ENCODE results near the gene XRN2. TPM values are rescaled to one million over a fixed set of nuclear protein-coding genes. Genes with fewer than 3 reads are reported as not detected.

The XRN2 gene
- 48.2 TPM for polyA plus RNA-seq (2012; ENCODE audit: low read depth, missing spikeins)

GRCh38 chr20:21303061-21303871 is at the start of gene XRN2:
Gene XRN2 (plus strand): TSS chr20:21303331. CDS start chr20:21303399, 68 bp downstream.
- TF ChIP-seq PAX5 (IDR thresholded peaks at IDR 0.05; ENCODE audit: insufficient read depth, low read length, severe bottlenecking) (no peak), POLR2AphosphoS5 (IDR thresholded peaks at IDR 0.05; ENCODE audit: low read depth, low read length) (peak; percentile 95), POU2F2 (IDR thresholded peaks at IDR 0.05; ENCODE audit: low read depth, low read length) (peak; percentile 75; the same call in 1 of the 2 replicates), SPI1 (IDR thresholded peaks at IDR 0.05; ENCODE audit: low read depth, low read length) (peak; percentile 82), TAF1 (IDR thresholded peaks at IDR 0.05; ENCODE audit: low read depth, low read length) (peak; percentile 69), POLR2A (IDR thresholded peaks at IDR 0.05; ENCODE audit: low read depth, low read length) (peak; percentile 91)
- FAIRE-seq (peak; percentile 99), DNase-seq (ENCODE audit: insufficient read length, low spot score) (peak; percentile 84)

GRCh38 chr20:21257192-21257591 is 45.9 kb upstream of the XRN2 start:
- no peak for FAIRE-seq
- TF ChIP-seq PAX5 (IDR thresholded peaks at IDR 0.05; ENCODE audit: insufficient read depth, low read length, severe bottlenecking) (no peak), TAF1 (IDR thresholded peaks at IDR 0.05; ENCODE audit: low read depth, low read length) (no peak), POU2F2 (IDR thresholded peaks at IDR 0.05; ENCODE audit: low read depth, low read length) (no peak), POLR2A (IDR thresholded peaks at IDR 0.05; ENCODE audit: low read depth, low read length) (no peak), POLR2AphosphoS5 (IDR thresholded peaks at IDR 0.05; ENCODE audit: low read depth, low read length) (no peak), SPI1 (IDR thresholded peaks at IDR 0.05; ENCODE audit: low read depth, low read length) (no peak)
- DNase-seq (ENCODE audit: insufficient read length, low spot score), result no peak

- DNase-seq (ENCODE audit: insufficient read length, low spot score) (no peak), FAIRE-seq (no peak)
- TF ChIP-seq TAF1 (IDR thresholded peaks at IDR 0.05; ENCODE audit: low read depth, low read length) (no peak), POLR2A (IDR thresholded peaks at IDR 0.05; ENCODE audit: low read depth, low read length) (no peak), POU2F2 (IDR thresholded peaks at IDR 0.05; ENCODE audit: low read depth, low read length) (no peak), SPI1 (IDR thresholded peaks at IDR 0.05; ENCODE audit: low read depth, low read length) (no peak), PAX5 (IDR thresholded peaks at IDR 0.05; ENCODE audit: insufficient read depth, low read length, severe bottlenecking) (no peak), POLR2AphosphoS5 (IDR thresholded peaks at IDR 0.05; ENCODE audit: low read depth, low read length) (no peak)
Measured at GRCh38 chr20:21258411-21258810, 44.7 kb upstream of the XRN2 start.

GRCh38 chr20:21259346-21259745 is 43.8 kb upstream of the XRN2 start:
- TF ChIP-seq POU2F2 (IDR thresholded peaks at IDR 0.05; ENCODE audit: low read depth, low read length) (no peak), PAX5 (IDR thresholded peaks at IDR 0.05; ENCODE audit: insufficient read depth, low read length, severe bottlenecking) (no peak), POLR2A (IDR thresholded peaks at IDR 0.05; ENCODE audit: low read depth, low read length) (no peak), TAF1 (IDR thresholded peaks at IDR 0.05; ENCODE audit: low read depth, low read length) (no peak), SPI1 (IDR thresholded peaks at IDR 0.05; ENCODE audit: low read depth, low read length) (no peak), POLR2AphosphoS5 (IDR thresholded peaks at IDR 0.05; ENCODE audit: low read depth, low read length) (no peak)
- FAIRE-seq (no peak), DNase-seq (ENCODE audit: insufficient read length, low spot score) (no peak)

- no peak for DNase-seq (ENCODE audit: insufficient read length, low spot score)
Measured at GRCh38 chr20:21262812-21263211, 40.3 kb upstream of the XRN2 start.

GRCh38 chr20:21265261-21266190 is 37.6 kb upstream of the XRN2 start:
- FAIRE-seq, result no peak
- TF ChIP-seq POLR2AphosphoS5 (IDR thresholded peaks at IDR 0.05; ENCODE audit: low read depth, low read length) (no peak), SPI1 (IDR thresholded peaks at IDR 0.05; ENCODE audit: low read depth, low read length) (no peak), PAX5 (IDR thresholded peaks at IDR 0.05; ENCODE audit: insufficient read depth, low read length, severe bottlenecking) (no peak), TAF1 (IDR thresholded peaks at IDR 0.05; ENCODE audit: low read depth, low read length) (no peak), POU2F2 (IDR thresholded peaks at IDR 0.05; ENCODE audit: low read depth, low read length) (no peak), POLR2A (IDR thresholded peaks at IDR 0.05; ENCODE audit: low read depth, low read length) (no peak)
- DNase-seq (ENCODE audit: insufficient read length, low spot score), result no peak

More at GRCh38 chr20:21262812-21263211, 40.3 kb upstream of the XRN2 start:
- TF ChIP-seq SPI1 (IDR thresholded peaks at IDR 0.05; ENCODE audit: low read depth, low read length) (0 out of 2 replicates have a peak, but pooled peaks have one; percentile 18), POLR2A (IDR thresholded peaks at IDR 0.05; ENCODE audit: low read depth, low read length) (no peak)
- no peak for FAIRE-seq

GRCh38 chr20:21266191-21266536 is 37.0 kb upstream of the XRN2 start:
- DNase-seq (ENCODE audit: insufficient read length, low spot score) (no peak), FAIRE-seq (no peak)
- TF ChIP-seq SPI1 (IDR thresholded peaks at IDR 0.05; ENCODE audit: low read depth, low read length) (no peak), TAF1 (IDR thresholded peaks at IDR 0.05; ENCODE audit: low read depth, low read length) (no peak), POLR2A (IDR thresholded peaks at IDR 0.05; ENCODE audit: low read depth, low read length) (no peak), POLR2AphosphoS5 (IDR thresholded peaks at IDR 0.05; ENCODE audit: low read depth, low read length) (no peak), POU2F2 (IDR thresholded peaks at IDR 0.05; ENCODE audit: low read depth, low read length) (no peak), PAX5 (IDR thresholded peaks at IDR 0.05; ENCODE audit: insufficient read depth, low read length, severe bottlenecking) (no peak)

GRCh38 chr20:21269772-21270171 is 33.4 kb upstream of the XRN2 start:
- DNase-seq (ENCODE audit: insufficient read length, low spot score) (no peak), FAIRE-seq (no peak)
- TF ChIP-seq POLR2A (IDR thresholded peaks at IDR 0.05; ENCODE audit: low read depth, low read length) (no peak), PAX5 (IDR thresholded peaks at IDR 0.05; ENCODE audit: insufficient read depth, low read length, severe bottlenecking) (no peak), POLR2AphosphoS5 (IDR thresholded peaks at IDR 0.05; ENCODE audit: low read depth, low read length) (no peak), POU2F2 (IDR thresholded peaks at IDR 0.05; ENCODE audit: low read depth, low read length) (no peak), TAF1 (IDR thresholded peaks at IDR 0.05; ENCODE audit: low read depth, low read length) (no peak), SPI1 (IDR thresholded peaks at IDR 0.05; ENCODE audit: low read depth, low read length) (no peak)

GRCh38 chr20:21270806-21271205 is 32.3 kb upstream of the XRN2 start:
- FAIRE-seq (no peak), DNase-seq (ENCODE audit: insufficient read length, low spot score) (no peak)
- TF ChIP-seq SPI1 (IDR thresholded peaks at IDR 0.05; ENCODE audit: low read depth, low read length) (no peak), TAF1 (IDR thresholded peaks at IDR 0.05; ENCODE audit: low read depth, low read length) (no peak), POLR2AphosphoS5 (IDR thresholded peaks at IDR 0.05; ENCODE audit: low read depth, low read length) (no peak), POLR2A (IDR thresholded peaks at IDR 0.05; ENCODE audit: low read depth, low read length) (no peak), PAX5 (IDR thresholded peaks at IDR 0.05; ENCODE audit: insufficient read depth, low read length, severe bottlenecking) (no peak), POU2F2 (IDR thresholded peaks at IDR 0.05; ENCODE audit: low read depth, low read length) (no peak)
